ENCODE measurements around the gene TGIF2. TPM values are rescaled to one million over a fixed set of nuclear protein-coding genes. Genes with fewer than 3 reads are reported as not detected.

The TGIF2 gene
- total and polyA plus RNA-seq, 2 of the 13 experiments (the other 11 are each of a cell fraction or from before 2014, with no cell fraction given), result 41.3 to 53.9 TPM

- TF ChIP-seq TFE3 (CRISPR knock-in tag; IDR thresholded peaks at IDR 0.05) (no peak; the same call in 1 of the 2 replicates), NFATC3 (CRISPR knock-in tag; IDR thresholded peaks at IDR 0.05) (peak; percentile 82; the same call in 1 of the 2 replicates), ZNF770 (CRISPR knock-in tag; IDR thresholded peaks at IDR 0.05) (no peak), GRHL1 (CRISPR knock-in tag; conservative IDR thresholded peaks at IDR 0.05) (no peak), SP1 (IDR thresholded peaks at IDR 0.05) (no peak), SP1 (CRISPR knock-in tag; IDR thresholded peaks at IDR 0.05) (peak; percentile 65; the same call in 1 of the 2 replicates), SIX1 (CRISPR knock-in tag; IDR thresholded peaks at IDR 0.05; ENCODE audit: borderline replicate concordance) (peak; percentile 31; the same call in 1 of the 2 replicates), CHCHD3 (CRISPR knock-in tag; IDR thresholded peaks at IDR 0.05) (peak; percentile 65; the same call in 1 of the 2 replicates), SRSF9 (IDR thresholded peaks at IDR 0.05; ENCODE audit: borderline replicate concordance, insufficient read depth, low read depth, low read length, poor library complexity, severe bottlenecking) (no peak), ZNF180 (CRISPR knock-in tag; IDR thresholded peaks at IDR 0.05; ENCODE audit: borderline replicate concordance, low read depth) (no peak), POLR2A (IDR thresholded peaks at IDR 0.05; ENCODE audit: insufficient read depth in 1 of 2, low read depth in 2 of 2, low read length in 2 of 2) (peak; percentile 83 to 84), HNF4A (CRISPR knock-in tag; IDR thresholded peaks at IDR 0.05) (no peak), ZBTB39 (CRISPR knock-in tag; IDR thresholded peaks at IDR 0.05) (no peak; the same call in 1 of the 2 replicates), ZNF276 (CRISPR knock-in tag; IDR thresholded peaks at IDR 0.05; ENCODE audit: low read depth) (0 out of 2 replicates have a peak, but pooled peaks have one; percentile 15), ZNF784 (CRISPR knock-in tag; IDR thresholded peaks at IDR 0.05; ENCODE audit: borderline replicate concordance) (peak; percentile 96), RARG (CRISPR knock-in tag; IDR thresholded peaks at IDR 0.05; ENCODE audit: low read depth) (no peak), RXRA (CRISPR knock-in tag; IDR thresholded peaks at IDR 0.05) (peak; percentile 82), NFYC (CRISPR knock-in tag; IDR thresholded peaks at IDR 0.05) (no peak; the same call in 1 of the 2 replicates), RCOR2 (CRISPR knock-in tag; IDR thresholded peaks at IDR 0.05) (no peak)
These were observed at the start of gene TGIF2 (continued) for GRCh38 chr20:36573103-36573797.
